ENCODE measurements around the gene OSBPL6. TPM values are rescaled to one million over a fixed set of nuclear protein-coding genes. Genes with fewer than 3 reads are reported as not detected.

OSBPL6 gene
- total RNA-seq, 4 donors from 2014 or later = 1.8 to 3.3 (median 2.3) TPM

GRCh38 chr2:178367344-178367743, 173.0 kb downstream of the OSBPL6 start:
- H3K27ac ChIP-seq (replicated peaks in 1 of 4) = no peak overlapping the region
- H3K9me3 ChIP-seq = no peaks in the 10 kb centered on the region
- no peaks in the 10 kb centered on the region for H3K36me3 ChIP-seq
- TF ChIP-seq EP300 (IDR thresholded peaks at IDR 0.05) (no peak), POLR2AphosphoS5 (IDR thresholded peaks at IDR 0.05) (no peak), POLR2A (IDR thresholded peaks at IDR 0.05; ENCODE audit: low read depth) (no peak)
- TF ChIP-seq, protein P1, sequence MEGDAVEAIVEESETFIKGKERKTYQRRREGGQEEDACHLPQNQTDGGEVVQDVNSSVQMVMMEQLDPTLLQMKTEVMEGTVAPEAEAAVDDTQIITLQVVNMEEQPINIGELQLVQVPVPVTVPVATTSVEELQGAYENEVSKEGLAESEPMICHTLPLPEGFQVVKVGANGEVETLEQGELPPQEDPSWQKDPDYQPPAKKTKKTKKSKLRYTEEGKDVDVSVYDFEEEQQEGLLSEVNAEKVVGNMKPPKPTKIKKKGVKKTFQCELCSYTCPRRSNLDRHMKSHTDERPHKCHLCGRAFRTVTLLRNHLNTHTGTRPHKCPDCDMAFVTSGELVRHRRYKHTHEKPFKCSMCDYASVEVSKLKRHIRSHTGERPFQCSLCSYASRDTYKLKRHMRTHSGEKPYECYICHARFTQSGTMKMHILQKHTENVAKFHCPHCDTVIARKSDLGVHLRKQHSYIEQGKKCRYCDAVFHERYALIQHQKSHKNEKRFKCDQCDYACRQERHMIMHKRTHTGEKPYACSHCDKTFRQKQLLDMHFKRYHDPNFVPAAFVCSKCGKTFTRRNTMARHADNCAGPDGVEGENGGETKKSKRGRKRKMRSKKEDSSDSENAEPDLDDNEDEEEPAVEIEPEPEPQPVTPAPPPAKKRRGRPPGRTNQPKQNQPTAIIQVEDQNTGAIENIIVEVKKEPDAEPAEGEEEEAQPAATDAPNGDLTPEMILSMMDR (IDR thresholded peaks at IDR 0.05) = no peak
- intact Hi-C loops (cut with DNase I) = no loop called here
- WGBS = 70% methylated on average over 1 of the region's 1 CpG
- H3K4me3 ChIP-seq = no peak overlapping the region
- H3K27me3 ChIP-seq = no peaks in the 10 kb centered on the region
- no peaks in the 10 kb centered on the region for H3K4me1 ChIP-seq
- no peak for DNase-seq (ENCODE audit: extremely low spot score)

DNA sequence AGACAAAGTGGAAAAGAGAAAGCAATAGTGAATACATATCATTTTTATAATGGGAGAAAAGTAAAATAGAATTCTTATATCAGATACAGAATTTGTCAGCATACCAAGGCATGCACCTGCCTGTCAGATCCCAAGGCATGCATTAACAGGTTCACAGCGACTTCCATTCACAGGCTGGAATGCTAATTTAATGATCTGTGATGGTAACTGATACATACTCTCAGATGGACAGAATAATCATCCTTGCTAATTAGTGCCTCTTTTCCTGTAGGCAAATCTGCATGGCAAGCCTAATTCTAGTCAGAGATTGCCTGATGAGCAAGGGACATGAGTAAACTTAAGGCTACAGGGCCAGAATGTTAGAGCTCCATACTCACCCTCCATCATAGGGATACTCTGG, 180.6 kb downstream of the OSBPL6 start:
- Histone ChIP-seq H3K4me1 (no peaks in the 10 kb centered on the region), H3K36me3 (peaks cover 0 to 10% (median 0%) of the 10 kb centered on the region in 4 donors), H3K9me3 (no peaks in the 10 kb centered on the region), H3K27ac (replicated peaks in 1 of 4) (no peak overlapping the region), H3K4me3 (no peak overlapping the region), H3K27me3 (no peaks in the 10 kb centered on the region)
- DNase-seq (ENCODE audit: extremely low spot score) = no peak
- intact Hi-C loops (cut with DNase I) = no loop called here
- WGBS = 80% methylated on average over 1 of the region's 1 CpG
- TF ChIP-seq, protein P1 (IDR thresholded peaks at IDR 0.05) = no peak
- no peak for TF ChIP-seq POLR2AphosphoS5 (IDR thresholded peaks at IDR 0.05)
- TF ChIP-seq POLR2A (IDR thresholded peaks at IDR 0.05; ENCODE audit: low read depth) = no peak
- no peak for TF ChIP-seq EP300 (IDR thresholded peaks at IDR 0.05)

- Histone ChIP-seq H3K4me3 (no peak overlapping the region), H3K4me1 (no peaks in the 10 kb centered on the region), H3K27ac (replicated peaks in 1 of 4) (no peak overlapping the region), H3K36me3 (peaks cover 0 to 10% (median 0%) of the 10 kb centered on the region in 4 donors), H3K27me3 (no peaks in the 10 kb centered on the region), H3K9me3 (no peaks in the 10 kb centered on the region)
- WGBS = 100% methylated on average over 3 of the region's 3 CpGs
- intact Hi-C loops (cut with DNase I) = no loop called here
- TF ChIP-seq POLR2AphosphoS5 (IDR thresholded peaks at IDR 0.05) (no peak), EP300 (IDR thresholded peaks at IDR 0.05) (no peak), POLR2A (IDR thresholded peaks at IDR 0.05; ENCODE audit: low read depth) (no peak)
- TF ChIP-seq, protein P1 (IDR thresholded peaks at IDR 0.05) = no peak
- DNase-seq (ENCODE audit: extremely low spot score) = no peak
These were observed 182.7 kb downstream of the OSBPL6 start for GRCh38 chr2:178377046-178377445.

GRCh38 chr2:178379162-178380004, 185.1 kb downstream of the OSBPL6 start:
- WGBS = 90% methylated on average over 4 of the region's 4 CpGs
- Histone ChIP-seq H3K9me3 (no peaks in the 10 kb centered on the region), H3K4me3 (no peak overlapping the region), H3K36me3 (peaks cover 5 to 27% (median 13%) of the 10 kb centered on the region in 4 donors), H3K27me3 (no peaks in the 10 kb centered on the region), H3K4me1 (no peaks in the 10 kb centered on the region), H3K27ac (replicated peaks in 1 of 4) (no peak overlapping the region)
- intact Hi-C loops (cut with DNase I) = no loop called here
- no peak for TF ChIP-seq POLR2AphosphoS5 (IDR thresholded peaks at IDR 0.05)
- no peak for TF ChIP-seq POLR2A (IDR thresholded peaks at IDR 0.05; ENCODE audit: low read depth)
- no peak for TF ChIP-seq EP300 (IDR thresholded peaks at IDR 0.05)
- TF ChIP-seq, protein P1 (IDR thresholded peaks at IDR 0.05) = no peak
- no peak for DNase-seq (ENCODE audit: extremely low spot score)
